Spleen (tissue), 7 donors: ENCODE results near the gene KLHL8.

Experiments
- POLR2A ChIP-seq, 3 donors: fragments of 450-650 bp; IDR thresholded peaks; one replicate each; pipeline ENCODE4 v1.5.1; 2017; ENCODE audit warnings: antibody characterized with exemption in 3 of 3, mild to moderate bottlenecking in 1 of 3
- POLR2AphosphoS5 ChIP-seq, 3 donors: sonication (generic); formaldehyde crosslinking; IDR thresholded peaks; one replicate each; pipeline ENCODE4 v1.5.1; 2017; ENCODE audit warnings: antibody characterized with exemption in 3 of 3
- TF ChIP-seq, protein P1 (sequence below), 11 experiments: fragments of 200-600 bp in 7 of 11; fragments of 450-650 bp in 4 of 11; sonication (generic) in 4 of 11; IDR thresholded peaks in 8 of 11; conservative IDR thresholded peaks in 3 of 11; 1 replicate in 7 of 11; 2 replicates in 4 of 11; pipeline versions ENCODE4 v1.4.0 to v1.8.0; 2016 to 2021; ENCODE audit warnings: antibody characterized with exemption in 11 of 11, inconsistent platforms in 4 of 11, mild to moderate bottlenecking in 1 of 11
- donor health status: DM: no; HTN: no; CAD: no; lungs with moderate emphysema.
- donor health status: DM: no; HTN: no; CAD: no.
- donor health status: DM: no; HTN: no; CAD: no.

- TF ChIP-seq, protein P1, sequence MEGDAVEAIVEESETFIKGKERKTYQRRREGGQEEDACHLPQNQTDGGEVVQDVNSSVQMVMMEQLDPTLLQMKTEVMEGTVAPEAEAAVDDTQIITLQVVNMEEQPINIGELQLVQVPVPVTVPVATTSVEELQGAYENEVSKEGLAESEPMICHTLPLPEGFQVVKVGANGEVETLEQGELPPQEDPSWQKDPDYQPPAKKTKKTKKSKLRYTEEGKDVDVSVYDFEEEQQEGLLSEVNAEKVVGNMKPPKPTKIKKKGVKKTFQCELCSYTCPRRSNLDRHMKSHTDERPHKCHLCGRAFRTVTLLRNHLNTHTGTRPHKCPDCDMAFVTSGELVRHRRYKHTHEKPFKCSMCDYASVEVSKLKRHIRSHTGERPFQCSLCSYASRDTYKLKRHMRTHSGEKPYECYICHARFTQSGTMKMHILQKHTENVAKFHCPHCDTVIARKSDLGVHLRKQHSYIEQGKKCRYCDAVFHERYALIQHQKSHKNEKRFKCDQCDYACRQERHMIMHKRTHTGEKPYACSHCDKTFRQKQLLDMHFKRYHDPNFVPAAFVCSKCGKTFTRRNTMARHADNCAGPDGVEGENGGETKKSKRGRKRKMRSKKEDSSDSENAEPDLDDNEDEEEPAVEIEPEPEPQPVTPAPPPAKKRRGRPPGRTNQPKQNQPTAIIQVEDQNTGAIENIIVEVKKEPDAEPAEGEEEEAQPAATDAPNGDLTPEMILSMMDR (IDR thresholded peaks at IDR 0.05 in 8 of 11, conservative IDR thresholded peaks at IDR 0.05 in 3 of 11), result no peak
- TF ChIP-seq POLR2A (IDR thresholded peaks at IDR 0.05), result no peak
- no peak for TF ChIP-seq POLR2AphosphoS5 (IDR thresholded peaks at IDR 0.05)
These were observed 32.4 kb downstream of the KLHL8 start for GRCh38 chr4:87188048-87188447.
